Neural cell (in vitro differentiated cells): ENCODE data around the gene GABBR2. TPM values are rescaled to one million over a fixed set of nuclear protein-coding genes. Genes with fewer than 3 reads are reported as not detected.

Experiments used
- H2AFZ ChIP-seq: fragments of 200-600, 300-800 bp; sonication (generic), shearing (Covaris generic); 2 replicates; pipeline ENCODE4 v1.6.0; 2014; ENCODE audit warnings: low read depth, mild to moderate bottlenecking, antibody characterized with exemption, low read length, moderate library complexity
- H3F3A ChIP-seq: fragments of 200-600 bp; shearing (Covaris generic); 2 replicates; pipeline ENCODE4 v1.6.1; 2016; ENCODE audit warnings: mild to moderate bottlenecking, moderate library complexity, mixed read lengths, antibody characterized with exemption, low read length; ENCODE audit not compliant: insufficient read depth, poor library complexity, severe bottlenecking
- H3K27ac ChIP-seq: fragments of 200-600, 300-800 bp; sonication (generic), shearing (Covaris generic); 2 replicates; pipeline ENCODE4 v1.5.1; 2014; ENCODE audit warnings: mild to moderate bottlenecking, low read length, moderate library complexity
- H3K27me3 ChIP-seq: fragments of 300-800, 200-600 bp; sonication (generic), shearing (Covaris generic); 2 replicates; pipeline ENCODE4 v1.6.0; 2014; ENCODE audit warnings: mild to moderate bottlenecking, low read depth, low read length, moderate library complexity; ENCODE audit not compliant: insufficient read depth
- H3K36me3 ChIP-seq: fragments of 300-800, 200-600 bp; sonication (generic), shearing (Covaris generic); 2 replicates; pipeline ENCODE4 v1.5.1; 2014; ENCODE audit warnings: mild to moderate bottlenecking, antibody characterized with exemption, low read length, moderate library complexity; ENCODE audit not compliant: insufficient read depth
- H3K4me2 ChIP-seq: fragments of 300-800, 200-600 bp; sonication (generic), shearing (Covaris generic); 2 replicates; pipeline ENCODE4 v1.6.0; 2014; ENCODE audit warnings: mild to moderate bottlenecking, low read length
- H3K4me3 ChIP-seq: fragments of 300-800, 200-600 bp; sonication (generic), shearing (Covaris generic); 2 replicates; pipeline ENCODE4 v1.5.1; 2014; ENCODE audit warnings: mild to moderate bottlenecking, low read length, moderate library complexity
- H3K79me2 ChIP-seq: fragments of 200-600 bp; shearing (Covaris generic); replicated peaks from 2 replicates; pipeline ENCODE4 v1.6.0; 2014; ENCODE audit warnings: mild to moderate bottlenecking, low read length, moderate library complexity; ENCODE audit not compliant: insufficient read depth
- H3K9ac ChIP-seq: fragments of 300-800, 200-600 bp; sonication (generic), shearing (Covaris generic); 2 replicates; pipeline ENCODE4 v1.6.1; 2016; ENCODE audit warnings: mild to moderate bottlenecking, low read length, mixed read lengths
- H3K9me2 ChIP-seq: fragments of 200-600 bp; shearing (Covaris generic); 2 replicates; pipeline ENCODE4 v1.6.1; 2016; ENCODE audit warnings: mild to moderate bottlenecking, low read length, mixed read lengths; ENCODE audit not compliant: insufficient read depth
- H3K9me3 ChIP-seq: fragments of 200-600, 300-800 bp; sonication (generic), shearing (Covaris generic); 2 replicates; pipeline ENCODE4 v1.6.1; 2016; ENCODE audit warnings: mild to moderate bottlenecking, mixed run types, low read length, moderate library complexity, mixed read lengths
- H4K20me1 ChIP-seq: fragments of 200-600 bp; shearing (Covaris generic); 2 replicates; pipeline ENCODE4 v1.6.1; 2016; ENCODE audit warnings: mild to moderate bottlenecking, mixed run types; ENCODE audit not compliant: insufficient read depth
- EP300 ChIP-seq: fragments of 450-650 bp; conservative IDR thresholded peaks from 2 replicates; pipeline ENCODE4 v1.6.1; 2014; ENCODE audit warnings: antibody characterized with exemption, mild to moderate bottlenecking, moderate library complexity; ENCODE audit not compliant: poor library complexity, severe bottlenecking
- MXI1 ChIP-seq: fragments of 450-650 bp; conservative IDR thresholded peaks from 2 replicates; pipeline ENCODE4 v1.6.1; 2014; ENCODE audit warnings: antibody characterized with exemption, mild to moderate bottlenecking; ENCODE audit not compliant: poor library complexity, severe bottlenecking
- POLR2AphosphoS5 ChIP-seq: IDR thresholded peaks from 2 replicates; pipeline ENCODE4 v1.6.1; 2012
- RAD21 ChIP-seq: fragments of 450-650 bp; conservative IDR thresholded peaks from 2 replicates; pipeline ENCODE4 v1.6.1; 2014; ENCODE audit warnings: antibody characterized with exemption, mild to moderate bottlenecking, moderate library complexity
- REST ChIP-seq: IDR thresholded peaks from 2 replicates; pipeline ENCODE4 v1.6.1; 2012; ENCODE audit warnings: borderline replicate concordance
- SMC3 ChIP-seq: fragments of 450-650 bp; conservative IDR thresholded peaks from 2 replicates; pipeline ENCODE4 v1.6.1; 2014; ENCODE audit warnings: antibody characterized with exemption, mild to moderate bottlenecking, moderate library complexity; ENCODE audit not compliant: poor library complexity
- polyA plus RNA-seq: library from polyadenylated mRNA; depleted of rRNA; stranded (reverse); fragments of >200 nt; gene quantifications from 2 replicates; pipeline ENCODE4 v1.2.3, GENCODE V29; 2014
- TF ChIP-seq, protein P1 (sequence below): fragments of 450-650 bp; IDR thresholded peaks from 2 replicates; pipeline ENCODE4 v1.5.1; 2014; ENCODE audit warnings: antibody characterized with exemption, mild to moderate bottlenecking, moderate library complexity; ENCODE audit not compliant: poor library complexity, severe bottlenecking

GABBR2 gene
- polyA plus RNA-seq, 1 donor from 2014 or later: 7.1 TPM

DNA sequence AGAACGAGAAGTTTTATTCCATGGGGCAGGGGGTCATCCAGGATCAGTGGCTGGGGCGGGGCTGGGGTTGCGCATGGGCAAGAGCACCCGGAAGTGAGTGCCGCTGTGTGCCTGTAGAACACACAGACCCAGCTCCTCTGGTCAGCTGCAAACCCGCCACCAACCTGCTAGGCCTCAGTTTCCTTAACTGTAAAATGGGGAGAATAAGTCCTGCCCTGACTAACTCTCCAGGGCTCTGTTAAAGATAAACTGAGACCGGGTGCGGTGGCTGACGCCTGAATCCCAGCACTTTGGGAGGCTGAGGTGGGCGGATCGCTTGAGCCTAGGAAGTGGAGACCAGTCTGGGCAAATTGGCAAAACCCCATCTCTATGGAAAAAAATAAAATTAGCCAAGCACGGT is 152.2 kb downstream of the GABBR2 start:
- H3K27me3 ChIP-seq: peaks cover 33% of the 10 kb centered on the region
- no peak overlapping the region for H2AFZ ChIP-seq
- no peak overlapping the region for H3K4me2 ChIP-seq
- no peak overlapping the region for H3K4me3 ChIP-seq
- H3K79me2 ChIP-seq: no peaks in the 10 kb centered on the region
- H3K27ac ChIP-seq: no peak overlapping the region
- TF ChIP-seq, protein P1, sequence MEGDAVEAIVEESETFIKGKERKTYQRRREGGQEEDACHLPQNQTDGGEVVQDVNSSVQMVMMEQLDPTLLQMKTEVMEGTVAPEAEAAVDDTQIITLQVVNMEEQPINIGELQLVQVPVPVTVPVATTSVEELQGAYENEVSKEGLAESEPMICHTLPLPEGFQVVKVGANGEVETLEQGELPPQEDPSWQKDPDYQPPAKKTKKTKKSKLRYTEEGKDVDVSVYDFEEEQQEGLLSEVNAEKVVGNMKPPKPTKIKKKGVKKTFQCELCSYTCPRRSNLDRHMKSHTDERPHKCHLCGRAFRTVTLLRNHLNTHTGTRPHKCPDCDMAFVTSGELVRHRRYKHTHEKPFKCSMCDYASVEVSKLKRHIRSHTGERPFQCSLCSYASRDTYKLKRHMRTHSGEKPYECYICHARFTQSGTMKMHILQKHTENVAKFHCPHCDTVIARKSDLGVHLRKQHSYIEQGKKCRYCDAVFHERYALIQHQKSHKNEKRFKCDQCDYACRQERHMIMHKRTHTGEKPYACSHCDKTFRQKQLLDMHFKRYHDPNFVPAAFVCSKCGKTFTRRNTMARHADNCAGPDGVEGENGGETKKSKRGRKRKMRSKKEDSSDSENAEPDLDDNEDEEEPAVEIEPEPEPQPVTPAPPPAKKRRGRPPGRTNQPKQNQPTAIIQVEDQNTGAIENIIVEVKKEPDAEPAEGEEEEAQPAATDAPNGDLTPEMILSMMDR: no peak
- TF ChIP-seq MXI1: no peak
- no peak for TF ChIP-seq EP300
- TF ChIP-seq SMC3: no peak
- no peak for TF ChIP-seq REST
- H3K9me3 ChIP-seq: no peaks in the 10 kb centered on the region
- no peaks in the 10 kb centered on the region for H3F3A ChIP-seq
- H3K9me2 ChIP-seq: no peaks in the 10 kb centered on the region
- H3K36me3 ChIP-seq: no peaks in the 10 kb centered on the region
- H3K9ac ChIP-seq: no peak overlapping the region
- no peaks in the 10 kb centered on the region for H4K20me1 ChIP-seq

- H3K9ac ChIP-seq: no peak overlapping the region
- H3K9me2 ChIP-seq: no peaks in the 10 kb centered on the region
- no peak overlapping the region for H3K4me3 ChIP-seq
- TF ChIP-seq, protein P1: no peak
- TF ChIP-seq POLR2AphosphoS5 (no peak), MXI1 (no peak), RAD21 (no peak)
- H3K27ac ChIP-seq: no peak overlapping the region
- no peaks in the 10 kb centered on the region for H3F3A ChIP-seq
- H2AFZ ChIP-seq: no peak overlapping the region
- no peaks in the 10 kb centered on the region for H3K79me2 ChIP-seq
- H3K9me3 ChIP-seq: no peaks in the 10 kb centered on the region
- peaks cover 33% of the 10 kb centered on the region for H3K27me3 ChIP-seq
- no peak overlapping the region for H3K4me2 ChIP-seq
- no peaks in the 10 kb centered on the region for H3K36me3 ChIP-seq
- no peaks in the 10 kb centered on the region for H4K20me1 ChIP-seq
Observed at GRCh38 chr9:98555651-98556465, 152.9 kb downstream of the GABBR2 start.
